SK-N-DZ (cell line): ENCODE measurements around the gene TTC17.
"Not testable (repeated sequence)": the region's sequence is repeated elsewhere in the genome, so short reads cannot be mapped to it uniquely, and the experiment has no call there.

Experiments used
- DNase-seq: peaks from one replicate; pipeline ENCODE4 v3.0.0-alpha.2; 2015; ENCODE audit warnings: low spot score

The TTC17 gene

DNA sequence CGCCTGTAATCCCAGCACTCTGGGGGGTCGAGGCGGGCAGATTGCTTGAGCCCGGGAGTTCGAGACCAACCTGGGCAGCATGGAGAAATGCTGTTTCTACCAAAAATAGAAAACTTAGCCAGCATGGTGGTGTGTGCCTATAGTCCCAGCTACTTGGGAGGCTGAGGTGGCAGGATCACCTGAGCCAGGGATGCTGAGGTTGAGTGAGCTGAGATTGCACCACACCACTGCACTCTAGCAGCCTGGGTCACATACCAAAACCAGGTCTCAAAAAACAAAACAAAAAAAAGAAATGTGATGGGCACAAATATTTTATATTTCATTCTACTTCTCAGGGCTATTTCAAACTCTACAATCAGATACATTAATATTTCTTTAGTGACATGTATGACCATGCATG, 25.7 kb downstream of the TTC17 start:
- no peak for DNase-seq

GRCh38 chr11:43392713-43393112, 34.0 kb downstream of the TTC17 start:
- DNase-seq: no peak

DNA sequence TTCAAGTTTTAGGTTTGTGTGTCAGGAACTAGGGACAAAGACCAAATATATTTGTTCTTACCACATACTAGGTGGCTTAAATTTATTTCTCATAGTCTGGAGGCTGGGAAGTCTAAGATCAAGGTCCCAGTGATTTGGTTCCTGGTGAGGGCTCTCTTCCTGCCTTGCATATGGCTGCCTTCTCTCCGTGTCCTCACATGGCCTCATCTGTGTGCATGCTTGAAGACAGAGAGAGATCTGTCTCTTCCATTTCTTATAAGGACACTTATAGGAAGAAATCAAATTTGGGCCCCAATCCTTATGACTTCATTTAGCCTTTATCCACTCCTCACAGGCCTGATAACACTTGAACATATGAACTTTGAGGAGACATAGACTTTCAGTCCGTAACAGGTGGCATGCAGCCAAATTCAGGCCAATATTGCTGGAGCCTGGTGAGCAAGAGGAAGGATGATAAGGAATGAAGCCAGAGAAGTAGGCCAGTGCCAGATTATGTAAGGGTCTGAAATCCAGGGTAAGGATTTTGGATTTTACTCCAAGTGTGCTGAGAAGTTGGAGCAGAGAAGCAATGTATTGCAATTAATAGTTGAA, 35.1 kb downstream of the TTC17 start:
- DNase-seq: no peak

- no peak for DNase-seq
These were observed 37.9 kb downstream of the TTC17 start for GRCh38 chr11:43396617-43397016.

GRCh38 chr11:43397251-43397650, 38.5 kb downstream of the TTC17 start:
- DNase-seq: no peak

GRCh38 chr11:43399983-43400630, 41.4 kb downstream of the TTC17 start:
- DNase-seq: no peak

GRCh38 chr11:43401252-43401651, 42.5 kb downstream of the TTC17 start:
- no peak for DNase-seq

DNA sequence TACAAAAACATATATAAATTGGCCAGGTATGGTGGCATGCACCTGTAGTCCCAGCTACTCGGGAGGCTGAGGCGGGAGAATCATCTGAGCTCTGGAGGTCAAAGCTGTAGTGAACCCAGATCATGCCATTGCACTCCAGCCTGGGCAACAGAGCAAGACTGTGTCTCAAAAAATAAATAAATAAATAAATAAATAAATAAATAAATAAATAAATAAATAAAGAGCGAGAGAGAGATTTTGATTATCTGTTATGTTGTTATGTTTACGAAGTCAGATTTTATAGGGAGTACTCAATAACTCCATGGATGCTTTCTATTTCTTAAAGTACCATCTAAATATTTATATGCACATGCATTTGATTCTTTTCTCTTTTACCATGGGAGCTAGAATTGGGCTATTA, 43.1 kb downstream of the TTC17 start:
- DNase-seq: not testable (repeated sequence)

GRCh38 chr11:43403357-43404231, 44.9 kb downstream of the TTC17 start:
- DNase-seq: no peak

DNA sequence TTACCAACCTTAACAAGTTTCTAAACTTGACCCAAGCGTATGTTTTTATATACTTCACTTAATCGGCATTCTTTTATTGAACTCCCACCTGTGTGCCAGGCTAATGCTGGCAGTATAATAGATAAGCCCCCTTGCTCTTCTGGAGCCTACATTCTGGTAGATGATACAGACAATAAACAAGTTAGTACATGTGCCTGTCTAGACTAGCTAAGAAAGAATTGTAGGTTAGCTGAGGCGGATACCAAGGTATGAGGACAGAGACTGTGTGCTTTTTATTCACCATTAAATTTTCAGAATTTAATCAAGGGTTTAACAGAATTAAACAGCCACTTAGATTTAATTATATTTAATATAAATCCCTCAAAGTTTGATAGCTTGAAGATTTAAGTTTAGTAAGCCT, 45.7 kb downstream of the TTC17 start:
- DNase-seq: no peak

GRCh38 chr11:43404836-43405479, 46.2 kb downstream of the TTC17 start:
- no peak for DNase-seq

DNA sequence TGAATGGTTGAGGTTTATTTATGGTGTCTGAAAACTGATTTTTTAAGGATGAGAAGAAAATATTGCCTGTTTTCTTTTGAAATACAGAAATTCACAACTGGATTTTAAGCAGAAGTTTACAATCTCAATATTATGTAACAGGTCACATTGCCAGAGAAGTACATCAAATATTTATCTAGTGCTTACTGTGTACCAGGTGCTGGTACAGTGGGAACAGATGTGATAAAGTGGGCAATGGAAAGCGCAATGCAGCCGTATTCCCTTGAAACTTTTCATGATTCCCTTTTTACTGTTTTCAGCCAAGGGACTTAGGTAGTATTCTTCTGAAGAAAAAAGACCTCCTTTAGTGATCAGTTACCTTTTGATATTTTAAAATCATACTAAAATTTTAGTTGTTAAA, 49.6 kb downstream of the TTC17 start:
- DNase-seq: no peak

- no peak for DNase-seq
These were observed 51.7 kb downstream of the TTC17 start for GRCh38 chr11:43410394-43410793.

- DNase-seq: no peak
These were observed 59.5 kb downstream of the TTC17 start for GRCh38 chr11:43418197-43418596.

DNA sequence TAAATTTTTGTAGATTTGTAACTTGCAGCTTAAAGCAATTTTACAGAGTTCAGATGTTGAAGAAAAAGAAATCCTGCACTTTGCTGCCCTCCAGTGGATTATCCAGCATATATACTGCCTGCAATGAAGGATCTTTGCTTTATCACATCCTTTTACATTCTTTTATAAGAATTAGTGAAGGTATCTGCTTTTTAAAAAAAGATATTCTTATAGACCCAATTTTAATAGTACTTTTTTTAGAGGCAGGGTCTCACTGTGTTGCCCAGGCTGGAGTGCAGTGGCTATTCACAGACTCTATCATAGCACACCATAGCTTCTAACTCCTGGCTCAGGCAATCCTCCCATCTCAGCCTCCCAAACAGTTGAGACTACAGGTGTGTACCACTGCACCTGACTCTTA, 60.7 kb downstream of the TTC17 start:
- peak; percentile 12 for DNase-seq

DNA sequence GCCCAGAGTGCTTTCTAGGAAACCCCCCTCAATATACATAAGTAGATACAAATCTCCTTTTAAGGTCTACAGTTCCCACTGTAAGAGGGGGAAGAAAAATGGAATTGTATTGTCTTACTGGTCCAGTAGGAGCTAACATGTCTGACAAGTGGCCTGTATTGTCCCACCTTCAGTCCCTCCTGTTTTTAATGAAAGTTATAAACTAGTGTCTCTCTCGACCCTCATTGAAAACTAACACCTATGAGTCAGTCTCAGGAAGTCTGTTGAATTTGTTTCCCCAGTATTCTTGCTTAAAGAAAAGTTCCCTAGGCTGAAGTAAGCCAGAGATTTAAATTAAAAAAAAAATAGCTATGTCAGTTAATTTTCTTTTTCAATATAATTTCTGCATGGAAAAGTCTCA, 69.3 kb downstream of the TTC17 start:
- DNase-seq: no peak

DNA sequence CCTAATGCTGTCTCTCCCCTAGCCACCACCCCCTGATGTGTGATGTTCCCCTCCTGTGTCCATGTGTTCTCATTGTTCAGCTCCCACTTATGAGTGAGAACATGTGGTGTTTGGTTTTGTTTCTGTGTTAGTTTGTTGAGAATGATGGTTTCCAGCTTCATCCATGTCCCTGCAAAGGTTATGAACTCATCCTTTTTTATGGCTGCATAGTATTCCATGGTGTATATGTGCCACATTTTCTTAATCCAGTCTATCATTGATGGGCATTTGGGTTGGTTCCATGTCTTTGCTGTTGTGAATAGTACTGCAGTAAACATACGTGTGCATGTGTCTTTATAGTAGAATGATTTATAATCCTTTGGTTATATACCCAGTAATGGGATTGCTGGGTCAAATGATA, 72.2 kb downstream of the TTC17 start:
- DNase-seq: not testable (repeated sequence)

DNA sequence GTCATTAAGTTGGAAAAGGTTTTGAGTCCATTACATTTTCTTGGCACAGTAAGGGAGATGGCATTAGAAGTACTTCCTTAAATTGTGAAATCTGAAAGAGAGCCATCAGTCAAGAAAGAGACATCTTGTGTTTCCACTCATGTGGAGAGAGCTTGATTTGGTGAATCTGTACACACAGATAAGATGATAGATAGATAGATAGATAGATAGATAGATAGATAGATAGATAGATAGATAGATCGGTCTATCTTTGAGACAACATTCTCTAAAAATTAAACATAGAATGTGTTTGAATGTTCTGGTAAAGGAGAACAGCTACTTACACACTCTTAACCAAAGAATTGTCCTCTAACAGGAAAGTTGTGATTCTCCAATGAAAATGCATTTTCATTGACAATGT, 76.2 kb downstream of the TTC17 start:
- DNase-seq: no peak

- no peak for DNase-seq
These were observed 81.8 kb downstream of the TTC17 start for GRCh38 chr11:43440486-43440885.

GRCh38 chr11:43443811-43444210, 85.1 kb downstream of the TTC17 start:
- DNase-seq: no peak

DNA sequence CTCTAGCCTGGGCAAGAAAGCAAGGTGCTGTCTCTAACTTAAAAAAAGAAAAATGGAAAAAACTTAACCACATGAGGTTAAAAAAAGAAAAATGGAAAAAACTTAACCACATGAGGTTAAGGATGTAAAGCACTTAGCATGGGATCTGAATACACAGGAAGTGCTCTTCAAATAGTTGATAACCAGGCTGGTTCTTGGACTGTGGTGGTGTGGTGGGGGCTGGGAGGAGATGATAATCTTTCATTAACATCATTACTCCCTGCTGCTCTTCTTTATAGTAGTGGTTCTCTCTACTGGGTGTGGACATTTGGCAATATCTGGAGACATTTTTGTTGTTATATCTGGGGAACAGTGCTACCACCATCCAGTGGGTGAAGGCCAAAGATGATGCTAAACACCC, 88.4 kb downstream of the TTC17 start:
- no peak for DNase-seq

- DNase-seq: no peak
These were observed 99.8 kb downstream of the TTC17 start for GRCh38 chr11:43458486-43458885.
